HG02588 (cell line): ENCODE data around the gene CCR4.
"Not testable (repeated sequence)": the region's sequence is repeated elsewhere in the genome, so short reads cannot be mapped to it uniquely, and the experiment has no call there.

ENCODE experiments used
- ATAC-seq: cut with Tn5 transposase; IDR thresholded peaks from one replicate; pipeline ENCODE4 v1.9.1; 2021; ENCODE audit warnings: mild to moderate bottlenecking, moderate library complexity; ENCODE audit not compliant: unreplicated experiment

CCR4 gene

GRCh38 chr3:32951410-32951811 lies at the start of gene CCR4:
Gene CCR4 (plus strand): TSS chr3:32951644. CDS start chr3:32953423, 1,779 bp downstream.
- ATAC-seq, result no peak

- not testable (repeated sequence) for ATAC-seq
Measured at GRCh38 chr3:32902887-32903371, 48.5 kb upstream of the CCR4 start.

GRCh38 chr3:32903953-32904352 lies 47.5 kb upstream of the CCR4 start:
- no peak for ATAC-seq

- no peak for ATAC-seq
Measured at GRCh38 chr3:32909999-32910398, 41.4 kb upstream of the CCR4 start.

GRCh38 chr3:32910954-32911353 lies 40.5 kb upstream of the CCR4 start:
- no peak for ATAC-seq

- ATAC-seq, result no peak
Measured at GRCh38 chr3:32912046-32912445, 39.4 kb upstream of the CCR4 start.

- no peak for ATAC-seq
Measured at GRCh38 chr3:32913790-32914446, 37.5 kb upstream of the CCR4 start.

GRCh38 chr3:32919920-32920319 lies 31.5 kb upstream of the CCR4 start:
- no peak for ATAC-seq

- no peak for ATAC-seq
Measured at GRCh38 chr3:32922078-32922477, 29.4 kb upstream of the CCR4 start.

GRCh38 chr3:32930161-32930560 lies 21.3 kb upstream of the CCR4 start:
- no peak for ATAC-seq

- not testable (repeated sequence) for ATAC-seq
Measured at GRCh38 chr3:32931273-32931672, 20.2 kb upstream of the CCR4 start.

- no peak for ATAC-seq
Measured at GRCh38 chr3:32934150-32934742, 17.2 kb upstream of the CCR4 start.

GRCh38 chr3:32937331-32937730 lies 14.1 kb upstream of the CCR4 start:
- ATAC-seq, result no peak

GRCh38 chr3:32939531-32940284 lies 11.7 kb upstream of the CCR4 start:
- ATAC-seq, result not testable (repeated sequence)

GRCh38 chr3:32940726-32941125 lies 10.7 kb upstream of the CCR4 start:
- no peak for ATAC-seq

- no peak for ATAC-seq
Measured at GRCh38 chr3:32945136-32945535, 6.3 kb upstream of the CCR4 start.

GRCh38 chr3:32945598-32945997 lies 5.8 kb upstream of the CCR4 start:
- ATAC-seq, result not testable (repeated sequence)

- ATAC-seq, result peak; percentile 20
Measured at GRCh38 chr3:32946973-32947788, 4.3 kb upstream of the CCR4 start.

GRCh38 chr3:32947789-32948238 lies 3.6 kb upstream of the CCR4 start:
- ATAC-seq, result peak; percentile 91

GRCh38 chr3:32948625-32949445 lies 2.6 kb upstream of the CCR4 start:
- no peak for ATAC-seq
